Activated CD4-positive, alpha-beta T cell treated with anti-CD3 and anti-CD28 coated beads, Interleukin-2, amount 50 U/mL, for 24 hours (primary cell): ENCODE measurements around the gene CFAP221.

Experiments used
- DNase-seq, 2 donors: peaks; one replicate each; pipeline ENCODE4 v3.0.0-alpha.2; 2020; ENCODE audit warnings: low read depth in 1 of 2, low spot score in 1 of 2

The CFAP221 gene

GRCh38 chr2:119544075-119544938 is at the start of gene CFAP221:
Gene CFAP221 (plus strand): TSS chr2:119544449. CDS start chr2:119546132, 1,683 bp downstream.
- peak; percentile 5 to 14 for DNase-seq

- no peak for DNase-seq
Measured at GRCh38 chr2:119495948-119496347, 48.3 kb upstream of the CFAP221 start.

GRCh38 chr2:119496682-119497081 is 47.6 kb upstream of the CFAP221 start:
- DNase-seq = no peak

GRCh38 chr2:119508756-119509155 is 35.5 kb upstream of the CFAP221 start:
- no peak for DNase-seq

GRCh38 chr2:119511989-119512388 is 32.3 kb upstream of the CFAP221 start:
- DNase-seq = no peak

GRCh38 chr2:119512946-119513345 is 31.3 kb upstream of the CFAP221 start:
- no peak for DNase-seq

GRCh38 chr2:119513832-119514231 is 30.4 kb upstream of the CFAP221 start:
- no peak for DNase-seq

- no peak for DNase-seq
Measured at GRCh38 chr2:119516121-119516520, 28.1 kb upstream of the CFAP221 start.

GRCh38 chr2:119517433-119517832 is 26.8 kb upstream of the CFAP221 start:
- DNase-seq = peak in 1 of 2 donors; percentile 18

GRCh38 chr2:119518401-119519056 is 25.7 kb upstream of the CFAP221 start:
- DNase-seq = no peak

- no peak for DNase-seq
Measured at GRCh38 chr2:119519057-119519408, 25.2 kb upstream of the CFAP221 start.

- DNase-seq = no peak
Measured at GRCh38 chr2:119520696-119521432, 23.4 kb upstream of the CFAP221 start.

- DNase-seq = no peak
Measured at GRCh38 chr2:119521433-119522050, 22.7 kb upstream of the CFAP221 start.

GRCh38 chr2:119522671-119523070 is 21.6 kb upstream of the CFAP221 start:
- no peak for DNase-seq

- DNase-seq = no peak
Measured at GRCh38 chr2:119523383-119523951, 20.8 kb upstream of the CFAP221 start.

GRCh38 chr2:119523952-119524694 is 20.1 kb upstream of the CFAP221 start, which contains the start of gene SCTR:
Gene SCTR (minus strand): TSS chr2:119524483. CDS start chr2:119524226, 257 bp downstream.
- no peak for DNase-seq

- DNase-seq = no peak
Measured at GRCh38 chr2:119525614-119526013, 18.6 kb upstream of the CFAP221 start.

GRCh38 chr2:119527999-119528398 is 16.2 kb upstream of the CFAP221 start:
- no peak for DNase-seq

GRCh38 chr2:119531292-119531691 is 13.0 kb upstream of the CFAP221 start:
- no peak for DNase-seq

- no peak for DNase-seq
Measured at GRCh38 chr2:119533560-119533959, 10.7 kb upstream of the CFAP221 start.
